ENCODE data around the gene CSTA.
A peak's percentile ranks its signal among the peaks of the same experiment; 100 is the strongest.

CSTA gene

DNA sequence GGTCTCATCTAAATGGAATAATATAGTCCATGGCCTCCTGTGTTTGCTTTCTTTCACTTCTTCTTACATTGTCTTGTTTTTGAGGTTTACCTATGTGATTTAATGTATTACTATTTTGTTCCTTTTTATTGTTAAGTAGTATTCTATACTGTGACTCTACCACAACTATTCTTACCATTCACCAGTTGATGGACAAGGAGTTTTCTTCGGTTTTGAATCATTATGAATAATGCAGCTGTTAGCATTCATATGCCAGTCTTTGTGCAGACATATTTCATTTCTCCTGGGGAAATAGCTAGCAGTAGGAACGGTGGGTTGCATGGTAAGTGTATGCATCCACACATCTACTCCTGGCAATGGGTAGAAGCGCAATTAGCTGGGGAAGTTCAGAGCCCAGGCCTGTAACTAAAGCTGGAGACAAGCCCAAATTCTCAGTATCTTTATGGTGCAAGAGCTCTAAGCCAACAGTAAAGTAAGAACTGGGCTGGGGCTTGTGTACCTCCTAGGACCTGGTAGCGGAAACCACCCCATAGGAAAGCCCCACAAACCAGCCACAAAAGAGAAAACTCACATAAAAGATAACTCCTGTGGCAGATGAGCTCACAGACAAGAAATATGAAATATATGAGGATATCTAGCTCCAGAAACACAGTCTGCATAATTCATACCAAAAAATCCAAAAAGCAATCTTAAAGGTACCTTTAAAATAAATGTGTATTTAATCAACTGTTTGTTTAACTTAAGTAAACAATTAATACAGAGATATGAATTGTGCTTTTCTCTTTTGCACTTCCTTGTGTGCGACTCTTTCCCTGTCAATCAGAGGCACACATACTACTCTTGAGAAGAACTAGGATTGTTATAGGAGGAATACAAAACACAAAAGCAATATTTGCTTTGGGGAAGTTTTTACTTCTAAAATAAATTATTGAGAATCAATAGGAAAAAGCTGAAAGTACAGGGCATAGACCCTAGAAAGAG lies 2.7 kb upstream of the CSTA start:
- no peak for DNase-seq (ENCODE audit: low spot score)

DNA sequence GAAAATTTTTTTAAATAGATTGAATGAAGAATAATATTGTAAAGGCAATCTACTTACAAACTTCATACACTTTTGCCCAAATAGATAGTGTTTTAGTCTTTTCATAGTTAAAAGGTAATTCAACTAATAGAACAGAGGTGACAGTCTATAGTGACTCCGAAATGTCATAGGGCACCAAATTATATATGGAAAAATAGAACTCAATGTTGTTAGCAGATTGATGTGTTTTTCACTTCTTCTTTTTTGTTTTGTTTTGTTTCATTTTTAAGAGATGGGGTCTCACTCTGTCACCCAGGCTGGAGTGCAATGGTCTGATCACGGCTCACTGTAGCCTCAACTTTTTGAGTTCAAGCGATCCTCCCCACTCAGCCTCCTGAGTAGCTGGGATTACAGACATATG lies 721 bp downstream of the CSTA start:
- DNase-seq (ENCODE audit: low spot score) = no peak

DNA sequence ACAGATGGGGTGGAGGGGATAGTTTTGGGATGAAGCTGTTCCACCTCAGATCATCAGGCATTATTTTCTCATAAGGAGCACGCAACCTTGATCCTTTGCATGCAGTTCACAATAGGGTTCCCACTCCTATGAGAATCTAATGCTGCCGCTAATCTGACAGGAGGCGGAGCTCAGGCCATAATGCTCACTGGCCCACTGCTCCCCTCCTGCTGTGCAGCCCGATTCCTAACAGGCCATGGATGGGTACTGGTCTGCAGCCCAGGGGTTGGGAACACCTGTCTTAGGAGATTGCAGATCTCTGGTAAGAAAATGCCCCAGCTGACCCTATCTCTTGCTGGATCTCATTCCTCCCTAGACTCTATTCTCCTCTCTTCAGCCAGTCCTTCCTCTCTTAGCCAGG lies 6.8 kb downstream of the CSTA start:
- no peak for DNase-seq (ENCODE audit: low spot score)

DNA sequence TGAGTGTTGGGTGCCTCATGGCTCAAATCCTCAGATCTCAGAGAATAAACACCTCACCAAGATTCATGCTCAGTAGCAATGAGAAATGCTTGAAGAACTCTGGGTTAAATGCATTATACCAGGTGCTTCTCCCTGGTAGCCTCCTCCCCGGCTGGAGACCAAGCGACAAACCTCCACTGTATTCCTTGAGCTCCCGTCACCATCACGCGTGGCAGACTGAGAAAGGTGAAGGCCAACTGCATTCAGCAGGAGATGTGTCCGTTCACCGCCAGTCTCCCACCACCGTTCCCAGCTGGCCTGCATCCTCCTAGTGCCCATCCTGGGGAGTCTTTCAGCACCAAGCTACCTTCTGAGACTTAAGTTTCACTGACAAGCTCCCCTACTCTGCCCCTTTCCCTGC lies 7.5 kb downstream of the CSTA start:
- no peak for DNase-seq (ENCODE audit: low spot score)

DNA sequence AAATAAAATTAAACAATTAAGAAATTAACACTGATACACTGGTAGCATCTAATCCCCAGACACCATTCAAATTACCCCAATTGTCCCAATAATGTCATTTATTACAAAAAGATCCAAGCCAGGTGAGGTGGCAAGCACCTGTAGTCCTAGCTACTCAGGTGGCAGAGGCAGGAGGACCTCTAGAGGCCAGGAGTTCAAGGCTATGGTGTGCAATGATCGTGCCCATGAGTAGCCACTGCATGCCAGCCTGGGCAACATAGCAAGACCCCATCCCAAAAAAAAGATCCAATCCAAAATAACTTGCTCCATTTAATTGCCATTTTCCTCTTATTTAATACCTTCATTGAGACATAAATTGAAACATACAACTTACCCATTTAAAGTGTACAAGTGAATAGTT lies 17.8 kb downstream of the CSTA start:
- DNase-seq (ENCODE audit: low spot score) = no peak

DNA sequence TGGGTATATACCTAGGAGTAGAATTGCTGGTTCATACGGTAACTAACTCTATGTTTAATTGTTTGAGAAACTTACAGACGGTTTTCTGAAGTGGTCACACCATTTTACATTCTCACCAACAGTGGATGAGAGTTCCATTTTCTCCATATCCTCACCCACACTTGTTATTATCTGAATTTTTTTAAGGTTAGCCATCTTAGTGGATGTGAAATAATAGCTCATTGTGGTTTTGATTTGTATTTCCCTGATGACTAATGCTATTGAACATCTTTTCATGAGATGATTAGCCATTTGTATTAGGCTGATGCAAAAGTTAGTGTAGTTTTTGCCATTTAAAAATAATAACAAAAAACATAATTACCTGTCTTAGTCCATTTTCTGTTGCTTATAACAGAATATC lies 18.6 kb downstream of the CSTA start:
- DNase-seq (ENCODE audit: low spot score) = no peak

DNA sequence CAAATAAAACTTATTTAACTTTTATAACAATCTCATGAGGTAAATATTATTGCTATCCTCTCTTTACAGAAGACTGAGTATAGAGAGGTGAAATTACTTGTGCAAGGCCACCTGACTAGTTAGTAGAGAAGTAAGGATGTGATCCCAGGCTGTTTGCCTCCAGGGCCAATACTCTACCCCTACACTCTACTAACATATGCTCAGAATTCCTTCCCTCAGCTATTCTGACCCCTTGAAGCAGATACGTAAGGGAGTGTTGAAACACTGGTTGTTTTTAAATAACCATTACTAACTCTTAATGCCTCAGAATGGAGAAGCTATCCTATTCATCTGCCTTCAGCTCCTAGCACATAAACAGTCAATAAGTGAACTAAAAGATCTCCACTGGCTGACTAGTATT lies 24.1 kb downstream of the CSTA start:
- DNase-seq (ENCODE audit: low spot score) = no peak

DNA sequence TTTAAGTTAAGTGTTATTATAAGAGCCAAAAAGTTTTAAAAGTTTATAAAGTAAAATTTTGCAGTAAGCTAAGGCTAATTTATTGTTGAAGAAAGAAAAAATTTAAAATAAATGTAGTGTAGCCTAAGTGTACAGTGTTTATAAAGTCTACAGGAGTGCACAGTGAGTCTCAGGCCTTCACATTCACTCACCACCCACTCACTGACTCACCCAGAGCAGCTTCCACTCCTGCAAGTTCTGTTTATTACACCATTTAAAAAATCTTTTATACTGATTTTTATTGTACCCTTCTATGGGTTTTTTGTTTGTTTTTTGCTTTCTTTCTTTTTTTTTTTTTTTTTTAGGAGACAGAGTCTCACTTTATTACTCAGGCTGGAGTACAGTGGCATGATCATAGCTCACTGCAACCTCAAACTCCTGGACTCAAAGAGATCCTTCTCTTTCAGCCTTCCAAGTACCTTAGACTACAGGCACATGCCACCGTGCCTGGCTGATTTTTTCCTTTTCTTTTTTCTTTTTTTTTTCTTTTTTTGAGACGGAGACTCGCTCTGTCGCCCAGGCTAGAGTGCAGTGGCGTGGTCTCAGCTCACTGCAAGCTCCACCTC lies 25.9 kb downstream of the CSTA start:
- DNase-seq (ENCODE audit: low spot score) = no peak

DNA sequence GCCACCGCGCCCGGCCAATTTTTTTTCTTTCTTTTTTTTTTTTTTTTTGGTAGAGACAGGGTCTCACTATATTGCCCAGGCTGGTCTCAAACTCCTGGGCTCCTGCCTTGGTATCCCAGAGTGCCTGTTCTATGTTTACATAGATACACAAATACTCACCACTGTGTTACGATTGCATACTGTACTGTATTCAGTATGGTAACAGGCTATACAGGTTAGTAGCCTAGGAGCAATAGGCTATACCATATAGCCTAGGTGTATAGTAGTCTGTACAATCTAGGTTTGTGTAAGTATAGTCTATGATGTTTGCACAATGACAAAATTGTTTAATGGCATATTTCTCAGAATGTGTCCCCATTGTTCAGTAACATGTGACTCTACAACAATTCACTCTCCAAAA lies 26.6 kb downstream of the CSTA start:
- no peak for DNase-seq (ENCODE audit: low spot score)

DNA sequence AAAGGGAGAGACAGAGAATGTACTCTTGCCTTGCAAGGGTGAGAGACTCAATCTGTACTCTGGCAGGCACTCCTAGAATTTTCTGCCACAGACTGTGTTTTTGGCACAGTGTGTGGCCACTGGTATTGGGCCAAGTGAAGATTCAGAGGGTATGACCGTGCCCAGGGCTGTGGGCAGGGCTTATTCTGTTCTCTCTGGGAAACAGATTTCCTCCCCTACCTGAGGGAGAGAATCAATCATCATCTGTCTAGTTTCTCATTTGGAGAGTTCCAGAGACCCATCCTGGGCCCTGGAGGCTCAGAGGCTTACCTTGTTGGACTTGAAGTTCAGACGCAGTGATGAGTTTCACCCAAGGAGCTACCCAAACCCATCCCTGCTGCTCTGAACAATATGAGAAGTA lies 28.2 kb downstream of the CSTA start:
- DNase-seq (ENCODE audit: low spot score) = no peak

DNA sequence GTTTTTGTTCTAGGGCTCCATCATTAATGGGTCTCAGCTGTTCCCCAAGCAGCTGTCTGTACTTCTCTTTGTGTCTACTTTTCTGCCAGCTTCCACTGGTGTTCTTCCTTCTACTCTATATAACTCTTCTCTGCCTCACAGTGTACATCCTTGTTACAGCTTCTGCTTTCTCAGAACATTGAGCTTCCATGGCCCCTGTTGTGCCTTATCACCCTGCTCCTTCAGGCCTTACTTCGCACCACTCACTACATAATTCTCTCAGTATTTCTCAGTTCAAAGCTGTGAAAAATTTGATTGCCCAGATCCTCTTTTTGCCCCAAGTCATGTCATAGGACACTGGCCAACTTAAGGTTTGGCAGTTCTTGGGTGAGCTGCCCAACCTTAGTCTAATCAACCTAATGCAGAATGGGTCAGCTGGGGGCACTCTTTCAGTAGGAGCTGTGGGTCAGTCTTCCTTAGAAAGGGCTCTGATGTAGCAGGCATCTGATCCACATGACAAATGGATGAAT lies 28.9 kb downstream of the CSTA start:
- DNase-seq (ENCODE audit: low spot score) = no peak

DNA sequence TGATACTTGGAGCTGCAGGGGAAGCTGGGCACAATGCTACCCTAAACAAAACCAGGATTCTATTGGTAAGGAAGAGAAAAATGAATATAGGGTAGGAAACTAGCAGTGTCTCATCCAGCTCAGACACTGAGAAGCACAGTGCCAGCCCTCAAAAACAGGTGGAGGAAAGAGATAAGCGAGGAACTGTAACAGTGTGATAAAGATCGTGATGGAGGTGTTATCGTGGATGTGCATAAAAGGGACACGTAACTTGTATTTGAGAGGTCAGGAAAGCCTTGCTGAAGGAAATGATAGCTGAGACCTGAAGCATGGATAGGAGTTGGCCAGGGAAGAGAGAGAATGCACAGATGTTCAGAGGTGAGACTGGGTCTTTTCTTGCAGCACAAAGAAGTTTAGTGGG lies 30.6 kb downstream of the CSTA start:
- DNase-seq (ENCODE audit: low spot score) = no peak

DNA sequence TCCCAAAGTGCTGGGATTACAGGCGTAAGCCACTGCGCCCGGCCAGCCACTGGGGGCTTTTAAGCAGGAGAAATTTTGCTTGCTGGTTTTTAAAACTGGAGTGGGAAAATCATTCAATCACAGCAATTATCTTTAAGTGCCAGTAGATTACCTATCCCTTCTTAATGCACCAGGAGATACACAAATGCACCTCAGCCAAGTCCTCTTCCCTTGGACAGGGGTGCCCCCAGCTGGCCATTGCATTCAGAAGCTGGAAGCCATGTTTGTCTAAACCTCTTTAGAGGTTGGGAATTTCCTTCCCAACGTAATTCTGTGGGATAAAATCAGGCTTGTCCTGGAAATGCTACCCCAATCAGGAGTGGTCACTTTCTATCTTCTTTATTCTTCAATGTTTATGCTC lies 31.4 kb downstream of the CSTA start:
- peak; percentile 46 for DNase-seq (ENCODE audit: low spot score)

DNA sequence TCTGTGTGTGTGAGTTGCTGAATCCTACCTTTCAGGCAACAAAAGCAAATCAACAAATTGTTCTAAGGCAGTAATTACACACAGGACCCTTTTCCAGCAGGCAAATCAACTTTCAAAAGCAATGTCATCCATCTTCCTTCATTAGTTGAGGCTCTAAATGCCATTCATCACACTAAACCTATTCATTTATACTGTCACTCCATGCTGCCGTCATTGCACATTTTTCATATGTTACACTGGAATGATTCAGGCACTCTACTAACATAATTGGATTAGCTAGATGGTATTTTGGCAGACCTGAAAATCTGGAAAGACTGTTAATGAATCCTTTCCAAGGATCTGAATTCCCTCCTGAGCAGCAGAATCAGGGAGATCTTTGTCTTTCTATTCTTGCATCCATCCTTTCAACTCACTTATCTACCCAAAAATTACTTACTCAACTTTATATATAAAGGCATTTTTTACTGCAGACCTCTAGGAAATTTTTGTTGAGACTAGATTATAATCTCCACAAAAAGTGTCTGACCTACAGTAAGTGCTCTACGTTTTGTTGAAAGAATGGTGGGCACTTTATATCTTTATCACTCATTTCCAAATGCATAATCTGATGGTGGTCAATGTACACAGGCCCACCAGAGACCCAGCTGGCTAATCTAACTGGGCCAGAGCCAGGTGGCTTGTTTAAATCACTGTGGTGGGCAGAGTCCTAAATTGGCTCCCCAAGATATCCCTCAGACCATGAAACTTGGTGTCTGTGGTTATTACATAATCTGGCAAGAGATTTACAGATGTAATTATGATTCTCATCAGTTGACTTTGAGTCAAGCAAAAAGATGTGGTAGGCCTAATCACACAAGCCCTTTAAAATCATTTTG lies 33.0 kb downstream of the CSTA start:
- DNase-seq (ENCODE audit: low spot score) = no peak

DNA sequence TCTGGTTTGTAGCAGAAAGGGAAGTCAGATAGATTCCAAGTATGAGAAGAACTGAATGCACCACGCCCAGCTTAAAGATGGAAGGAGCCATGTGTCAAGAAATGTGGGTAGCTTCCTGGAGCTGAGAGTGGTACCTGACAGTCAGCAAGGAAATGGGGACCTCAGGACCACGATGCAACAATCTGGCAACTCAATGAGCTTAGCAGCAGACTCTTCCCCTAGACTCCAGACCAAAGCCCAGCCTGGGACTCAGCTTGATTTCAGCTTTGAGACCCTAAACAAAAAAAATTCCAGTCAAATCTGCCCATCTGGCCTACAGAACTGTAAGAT lies 33.6 kb downstream of the CSTA start:
- no peak for DNase-seq (ENCODE audit: low spot score)

DNA sequence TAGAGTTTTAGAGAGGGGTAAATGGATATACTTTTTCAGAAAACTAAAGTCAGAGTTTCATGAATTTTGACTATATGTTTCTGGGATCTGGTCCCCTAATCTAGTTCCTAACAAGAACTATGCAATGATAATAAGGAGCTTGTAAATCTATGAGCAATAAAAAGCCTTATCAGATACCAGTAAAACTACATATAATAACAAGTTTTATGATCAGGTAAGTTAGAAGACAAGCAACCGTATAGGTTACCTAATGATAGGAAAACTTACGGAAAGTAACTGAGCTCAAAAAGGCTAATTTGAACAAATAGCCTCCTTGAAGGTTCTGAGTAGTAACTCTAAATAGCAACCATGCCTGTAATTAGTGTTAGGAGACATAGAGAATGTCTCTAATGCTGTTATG lies 37.0 kb downstream of the CSTA start:
- no peak for DNase-seq (ENCODE audit: low spot score)

DNA sequence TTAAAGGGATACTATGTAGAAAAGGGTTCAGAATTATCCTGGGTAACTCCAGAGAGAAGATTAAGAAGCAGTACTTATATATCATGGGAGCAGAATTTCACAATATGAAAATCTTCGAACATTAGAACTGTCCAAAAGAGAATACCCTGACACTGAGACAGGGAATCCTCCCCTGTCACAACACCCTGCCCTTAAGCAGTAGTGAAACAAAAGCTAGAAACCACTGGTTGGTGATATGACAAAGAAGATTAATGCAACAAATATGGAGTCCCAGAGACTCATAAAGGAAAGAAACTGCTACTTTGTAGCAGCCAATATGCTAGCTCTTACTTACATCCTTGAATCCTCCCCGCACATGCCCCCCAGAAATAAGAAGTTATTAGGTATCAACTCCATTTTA lies 39.4 kb downstream of the CSTA start:
- DNase-seq (ENCODE audit: low spot score) = no peak

DNA sequence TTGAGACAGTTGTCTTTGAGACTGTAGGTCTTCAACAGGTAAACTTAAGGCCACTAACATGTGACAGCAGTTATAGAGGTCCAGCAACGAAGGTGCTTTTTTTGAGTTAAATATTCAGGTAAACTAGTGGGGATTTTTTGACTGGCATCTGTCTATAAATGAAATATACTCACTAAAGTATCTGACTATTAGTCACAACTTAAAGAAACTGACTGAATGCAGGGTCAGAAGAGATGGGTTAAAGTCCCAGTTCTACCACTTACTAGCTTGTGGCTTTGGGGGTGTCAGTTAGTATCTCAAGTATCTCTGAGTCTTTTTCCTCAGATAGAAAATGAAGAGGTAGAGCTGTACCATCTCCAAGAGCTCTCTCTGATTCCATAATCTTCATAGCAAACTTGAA lies 40.0 kb downstream of the CSTA start:
- DNase-seq (ENCODE audit: low spot score) = no peak

DNA sequence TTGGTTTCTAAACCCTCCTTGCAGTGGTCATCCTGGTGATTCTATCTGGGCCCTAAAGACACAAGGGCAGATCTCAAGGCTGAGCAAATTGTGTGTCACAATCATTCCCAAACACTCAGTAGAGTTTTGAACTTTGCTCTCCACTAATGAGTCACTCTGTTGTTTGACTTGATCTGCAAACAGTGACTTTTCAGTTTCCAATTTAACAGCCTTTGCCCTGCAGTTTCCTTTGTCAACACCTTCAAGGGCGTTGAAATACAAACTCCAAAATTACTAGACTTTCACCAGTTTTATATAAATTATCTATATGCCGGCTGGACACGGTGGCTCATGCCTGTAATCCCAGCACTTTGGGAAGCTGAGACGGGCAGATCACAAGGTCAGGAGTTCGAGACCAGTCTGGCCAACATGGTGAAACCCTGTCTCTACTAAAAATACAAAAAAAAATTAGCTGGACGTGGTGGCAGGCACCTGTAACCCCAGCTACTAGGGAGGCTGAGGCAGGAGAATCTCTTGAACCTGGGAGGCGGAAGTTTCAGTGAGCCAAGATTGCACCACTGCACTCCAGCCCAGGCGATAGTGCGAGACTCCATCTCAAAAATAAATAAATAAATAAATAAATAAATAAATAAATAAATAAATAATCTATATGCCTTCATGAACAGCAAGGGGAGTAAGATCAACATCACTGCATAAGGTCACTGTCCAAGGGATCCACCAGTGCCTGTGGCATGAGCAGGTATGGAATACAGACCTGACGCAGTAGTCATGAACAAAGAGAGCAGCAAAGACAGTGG lies 40.7 kb downstream of the CSTA start:
- peak; percentile 32 for DNase-seq (ENCODE audit: low spot score)

DNA sequence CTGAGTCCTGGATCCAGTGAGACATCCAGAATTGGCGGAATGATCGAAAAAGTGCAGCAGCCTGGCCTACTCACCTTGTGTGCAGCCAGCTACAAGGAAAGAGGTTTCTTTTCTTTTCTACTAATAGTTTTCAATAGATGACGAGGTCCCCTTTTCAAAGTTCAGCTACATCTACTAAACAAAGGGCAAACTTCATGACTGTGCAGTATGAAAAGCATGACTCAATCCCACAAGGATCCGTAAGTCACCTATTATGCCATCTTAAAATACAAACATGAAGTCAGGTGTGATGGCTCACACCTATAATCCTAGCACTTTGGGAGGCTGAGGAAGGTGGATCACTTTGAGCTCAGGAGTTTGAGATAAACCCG lies 41.3 kb downstream of the CSTA start:
- DNase-seq (ENCODE audit: low spot score) = no peak

DNA sequence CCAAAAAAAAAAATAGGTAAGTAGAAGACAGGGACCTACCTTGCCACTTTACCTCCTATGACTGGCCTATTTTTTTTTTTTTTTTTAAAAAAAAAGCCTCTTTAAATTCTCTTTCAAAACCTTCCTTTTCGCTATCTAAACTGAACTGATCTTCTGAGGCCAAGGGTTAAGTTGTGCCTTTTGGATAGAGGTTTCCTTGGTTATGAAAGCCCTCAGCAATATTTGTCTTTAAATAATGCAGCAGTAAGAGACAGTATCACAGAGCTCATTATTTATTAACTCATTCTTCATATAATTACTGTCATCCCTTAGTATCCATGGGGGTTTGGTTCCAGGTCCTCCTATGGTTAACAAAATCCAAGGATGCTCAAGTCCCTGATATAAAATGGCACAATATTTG lies 49.0 kb downstream of the CSTA start:
- no peak for DNase-seq (ENCODE audit: low spot score)

DNA sequence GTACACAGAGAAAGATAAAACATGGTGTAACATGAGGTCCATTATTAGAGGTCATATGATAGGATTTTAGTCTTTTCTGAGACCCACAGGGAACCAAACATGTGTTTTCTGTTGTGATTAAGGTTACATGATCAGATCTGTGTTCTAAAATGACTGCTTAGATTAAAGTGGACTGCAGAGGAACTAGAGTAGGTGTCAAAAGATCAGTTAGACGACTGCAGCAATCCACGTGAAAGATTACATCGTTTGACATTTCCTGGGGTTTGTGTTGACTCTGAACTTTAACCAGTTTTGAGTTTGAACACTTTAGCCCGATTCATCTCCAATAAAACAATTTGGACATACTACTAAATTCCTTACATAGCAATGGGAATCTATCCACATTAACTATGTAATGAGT lies 52.9 kb downstream of the CSTA start:
- no peak for DNase-seq (ENCODE audit: low spot score)

All from SW480 (cell line).